ENCODE results near the gene FBXL16. TPM values are rescaled to one million over a fixed set of nuclear protein-coding genes. Genes with fewer than 3 reads are reported as not detected.

Gene FBXL16
- total and polyA plus RNA-seq, 2 experiments from 2014 or later, result 8.9 to 12.6 TPM

GRCh38 chr16:674214-674881, 31.3 kb downstream of the FBXL16 start (continued):
- TF ChIP-seq CTCF (conservative IDR thresholded peaks at IDR 0.05; ENCODE audit: low read depth in 2 of 2), result no peak
- no peak for TF ChIP-seq STAT1 (IDR thresholded peaks at IDR 0.05; ENCODE audit: unreplicated experiment)
- TF ChIP-seq ZNF331 (CRISPR knock-in tag; IDR thresholded peaks at IDR 0.05; ENCODE audit: low read depth), result no peak
- no peak for TF ChIP-seq CREB1 (CRISPR knock-in tag; IDR thresholded peaks at IDR 0.05; ENCODE audit: low read depth)
- TF ChIP-seq EZH2 (IDR thresholded peaks at IDR 0.05; ENCODE audit: low read depth, unreplicated experiment), result no peak

- Histone ChIP-seq H3K27me3 (ENCODE audit: insufficient read depth) (no peaks in the 10 kb centered on the region), H2AFZ (no peak overlapping the region), H3K4me1 (ENCODE audit: insufficient read depth) (peaks cover 11% of the 10 kb centered on the region; the same call in 1 of the 2 replicates), H3F3A (replicated peaks; ENCODE audit: low read depth) (peaks cover 17% of the 10 kb centered on the region; the same call in 1 of the 2 replicates), H3K9me2 (ENCODE audit: insufficient read depth) (no peaks in the 10 kb centered on the region), H3K4me2 (no peak overlapping the region), H4K20me1 (replicated peaks; ENCODE audit: insufficient read depth) (peaks cover 3% of the 10 kb centered on the region), H3K4me3 (no peak overlapping the region), H3K79me2 (replicated peaks; ENCODE audit: insufficient read depth) (peaks cover 12% of the 10 kb centered on the region), H3K36me3 (ENCODE audit: insufficient read depth) (peaks cover 11% of the 10 kb centered on the region; the same call in 1 of the 2 replicates), H3K27ac (ENCODE audit: low read depth) (no peak overlapping the region)
- H3K4me3 Mint-ChIP-seq, result no peak overlapping the region
- H3K36me3 Mint-ChIP-seq (ENCODE audit: low read depth), result peaks cover 21% of the 10 kb centered on the region
- DNase-seq (ENCODE audit: low spot score), result no peak
- H3K27ac Mint-ChIP-seq, result no peak overlapping the region
- peaks cover 12% of the 10 kb centered on the region; the same call in 2 of the 3 replicates for H3K4me1 Mint-ChIP-seq
- peaks cover 6% of the 10 kb centered on the region for H3K27me3 Mint-ChIP-seq (ENCODE audit: insufficient read depth, low read depth, poor library complexity)
- ATAC-seq, result no peak
- H3K9me3 Mint-ChIP-seq, result no peaks in the 10 kb centered on the region
- TF ChIP-seq STAT1 (IDR thresholded peaks at IDR 0.05; ENCODE audit: unreplicated experiment) (no peak), EZH2phosphoT487 (IDR thresholded peaks at IDR 0.05; ENCODE audit: unreplicated experiment) (no peak), ZNF331 (CRISPR knock-in tag; IDR thresholded peaks at IDR 0.05; ENCODE audit: low read depth) (no peak), CREB1 (CRISPR knock-in tag; IDR thresholded peaks at IDR 0.05; ENCODE audit: low read depth) (no peak), JUNB (IDR thresholded peaks at IDR 0.05; ENCODE audit: unreplicated experiment) (no peak), ZNF462 (CRISPR knock-in tag; IDR thresholded peaks at IDR 0.05) (no peak), NANOG (IDR thresholded peaks at IDR 0.05; ENCODE audit: borderline replicate concordance) (no peak), ZNF114 (CRISPR knock-in tag; IDR thresholded peaks at IDR 0.05) (no peak), POLR2AphosphoS5 (IDR thresholded peaks at IDR 0.05; ENCODE audit: low read depth) (no peak), CTCF (conservative IDR thresholded peaks at IDR 0.05; ENCODE audit: low read depth in 2 of 2) (no peak)
Observed at GRCh38 chr16:673399-673991, 32.1 kb downstream of the FBXL16 start.

All from GM23338 (cell line).